DMS53 (cell line): ENCODE data around the gene WDR41.

ENCODE experiments used
- DNase-seq: peaks from one replicate; lab custom pipeline; 2025; lab: John Stamatoyannopoulos, UW

The WDR41 gene

GRCh38 chr5:77448831-77449230, 43.3 kb downstream of the WDR41 start:
- no peak for DNase-seq

- no peak for DNase-seq
Measured at GRCh38 chr5:77444356-77444755, 47.8 kb downstream of the WDR41 start.

- no peak for DNase-seq
Measured at GRCh38 chr5:77443670-77444069, 48.4 kb downstream of the WDR41 start.

- DNase-seq, result no peak
Measured at GRCh38 chr5:77438071-77438470, 54.0 kb downstream of the WDR41 start.

- peak; percentile 62 for DNase-seq
Measured at GRCh38 chr5:77437194-77437593, 54.9 kb downstream of the WDR41 start.

- no peak for DNase-seq
Measured at GRCh38 chr5:77431719-77432118, 60.4 kb downstream of the WDR41 start.

- no peak for DNase-seq
Measured at GRCh38 chr5:77431286-77431685, 60.8 kb downstream of the WDR41 start.

GRCh38 chr5:77430726-77431125, 61.4 kb downstream of the WDR41 start:
- DNase-seq, result no peak

GRCh38 chr5:77428526-77428925, 63.6 kb downstream of the WDR41 start:
- DNase-seq, result no peak

- DNase-seq, result no peak
Measured at GRCh38 chr5:77427998-77428397, 64.1 kb downstream of the WDR41 start.

- no peak for DNase-seq
Measured at GRCh38 chr5:77426670-77427069, 65.4 kb downstream of the WDR41 start.

GRCh38 chr5:77425998-77426659, 66.0 kb downstream of the WDR41 start:
- DNase-seq, result no peak

- no peak for DNase-seq
Measured at GRCh38 chr5:77425420-77425819, 66.7 kb downstream of the WDR41 start.

GRCh38 chr5:77424921-77425320, 67.2 kb downstream of the WDR41 start:
- DNase-seq, result no peak

GRCh38 chr5:77423022-77423750, 68.9 kb downstream of the WDR41 start:
- DNase-seq, result no peak

- no peak for DNase-seq
Measured at GRCh38 chr5:77420940-77421339, 71.2 kb downstream of the WDR41 start.

GRCh38 chr5:77419644-77420582, 72.2 kb downstream of the WDR41 start:
- DNase-seq, result no peak

- no peak for DNase-seq
Measured at GRCh38 chr5:77418601-77419581, 73.2 kb downstream of the WDR41 start.

GRCh38 chr5:77418162-77418561, 74.0 kb downstream of the WDR41 start:
- no peak for DNase-seq

GRCh38 chr5:77413049-77413448, 79.1 kb downstream of the WDR41 start:
- no peak for DNase-seq

- DNase-seq, result no peak
Measured at GRCh38 chr5:77409870-77410621, 82.1 kb downstream of the WDR41 start.
